Measurements from ENCODE around the gene CDC6.
"Not testable (repeated sequence)": the region's sequence is repeated elsewhere in the genome, so short reads cannot be mapped to it uniquely, and the experiment has no call there.

The CDC6 gene

GRCh38 chr17:40290629-40291280 is 3.1 kb downstream of the CDC6 start:
- FAIRE-seq, result peak; percentile 86

- FAIRE-seq, result no peak
These were observed 3.6 kb downstream of the CDC6 start for GRCh38 chr17:40291281-40291664.

GRCh38 chr17:40293363-40293762 is 5.7 kb downstream of the CDC6 start:
- no peak for FAIRE-seq

GRCh38 chr17:40295488-40296436 is 8.1 kb downstream of the CDC6 start:
- FAIRE-seq, result no peak

DNA sequence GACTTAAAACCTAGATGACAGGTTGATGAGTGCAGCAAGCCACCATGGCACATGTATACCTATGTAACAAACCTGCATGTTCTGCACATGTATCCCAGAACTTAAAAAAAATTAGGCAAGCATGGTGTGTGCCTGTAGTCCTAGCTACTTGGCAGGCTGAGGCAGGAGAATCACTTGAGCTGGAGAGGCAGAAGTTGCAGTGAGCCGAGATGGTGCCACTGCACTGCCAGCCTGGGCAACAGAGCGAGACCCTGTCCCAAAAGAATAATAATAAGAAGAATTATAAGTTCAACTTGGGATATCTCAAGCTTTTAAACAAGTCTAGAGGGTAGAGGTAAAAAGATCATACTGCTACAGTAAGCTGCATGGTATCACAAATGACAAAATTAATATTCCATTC is 9.8 kb downstream of the CDC6 start:
- FAIRE-seq, result no peak

GRCh38 chr17:40298726-40299125 is 11.0 kb downstream of the CDC6 start:
- no peak for FAIRE-seq

GRCh38 chr17:40299159-40299757 is 11.6 kb downstream of the CDC6 start:
- not testable (repeated sequence) for FAIRE-seq

GRCh38 chr17:40301315-40301714 is 13.6 kb downstream of the CDC6 start:
- FAIRE-seq, result no peak

GRCh38 chr17:40303009-40303657 is 15.5 kb downstream of the CDC6 start:
- peak; percentile 25 for FAIRE-seq

DNA sequence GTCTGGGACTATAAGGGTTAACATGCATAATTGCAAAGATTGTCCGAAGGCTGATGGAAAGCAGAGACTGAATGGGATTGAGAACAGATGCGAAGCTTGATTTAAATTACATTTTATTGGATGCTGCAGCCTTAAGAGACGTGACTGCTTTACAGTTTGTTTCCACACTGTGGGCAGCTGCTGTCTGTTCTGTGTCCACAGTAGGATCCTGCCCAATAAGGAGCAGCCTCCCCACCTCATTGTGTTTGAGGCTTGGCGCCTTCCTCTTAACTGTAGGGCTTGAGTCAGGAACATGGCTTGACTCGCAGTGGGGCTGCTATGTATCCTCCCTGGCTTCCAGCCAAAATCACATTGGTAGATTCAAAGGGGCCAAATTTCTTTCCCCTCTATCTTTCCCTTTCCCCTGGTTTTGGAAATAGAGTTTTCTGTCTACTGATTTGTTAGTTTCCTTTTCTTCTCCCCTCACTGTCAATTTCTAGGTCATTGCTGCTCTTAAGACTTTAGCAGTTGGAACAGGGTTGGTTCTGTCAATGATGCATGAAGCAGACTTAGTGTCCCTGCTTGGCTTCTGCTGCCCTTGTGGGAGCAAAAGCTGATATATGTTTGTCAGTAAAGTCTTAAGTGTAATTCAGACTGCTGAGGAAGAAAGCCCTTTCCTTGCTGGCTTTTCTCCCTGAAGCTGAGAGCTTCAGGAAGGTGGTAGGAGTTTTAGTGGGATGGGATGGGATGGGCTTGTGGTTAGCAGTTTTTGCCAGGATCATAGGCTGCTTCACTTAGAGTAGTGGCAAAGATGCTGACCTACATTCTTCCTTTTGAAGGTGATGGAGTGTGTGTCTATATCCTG is 16.3 kb downstream of the CDC6 start:
- FAIRE-seq, result no peak

DNA sequence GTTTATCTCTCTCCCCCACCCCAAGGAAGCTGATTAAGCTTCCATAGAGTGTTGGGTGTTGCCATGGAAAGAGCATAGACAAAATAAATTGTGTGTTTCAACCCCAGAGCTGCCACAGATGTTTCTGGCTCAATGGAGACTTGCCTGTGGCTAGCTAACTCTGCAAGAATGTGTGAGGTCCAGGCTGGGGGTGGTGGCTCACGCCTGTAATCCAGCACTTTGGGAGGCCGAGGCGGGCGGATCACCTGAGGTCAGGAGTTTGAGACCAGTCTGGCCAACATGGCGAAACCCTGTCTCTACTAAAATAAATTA is 16.8 kb downstream of the CDC6 start:
- not testable (repeated sequence) for FAIRE-seq

DNA sequence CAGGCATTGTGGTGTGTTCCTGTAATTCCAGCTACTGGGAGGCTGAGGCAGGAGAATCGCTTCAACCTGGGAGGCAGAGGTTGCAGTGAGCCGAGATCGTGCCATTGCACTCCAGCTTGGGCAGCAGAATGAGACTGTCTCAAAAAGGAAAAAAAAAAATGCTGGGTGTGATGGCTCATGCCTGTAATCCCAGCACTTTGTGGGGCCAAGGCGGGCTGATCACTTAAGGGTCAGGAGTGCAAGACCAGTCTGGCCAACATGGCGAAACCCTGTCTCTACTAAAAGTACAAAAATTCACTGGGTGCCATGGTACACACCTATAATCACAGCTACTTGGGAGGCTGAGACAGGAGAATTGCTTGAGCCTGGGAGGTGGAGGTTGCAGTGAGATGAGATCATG is 17.2 kb downstream of the CDC6 start:
- FAIRE-seq, result not testable (repeated sequence)

- no peak for FAIRE-seq
These were observed 18.7 kb downstream of the CDC6 start for GRCh38 chr17:40306395-40306794.

DNA sequence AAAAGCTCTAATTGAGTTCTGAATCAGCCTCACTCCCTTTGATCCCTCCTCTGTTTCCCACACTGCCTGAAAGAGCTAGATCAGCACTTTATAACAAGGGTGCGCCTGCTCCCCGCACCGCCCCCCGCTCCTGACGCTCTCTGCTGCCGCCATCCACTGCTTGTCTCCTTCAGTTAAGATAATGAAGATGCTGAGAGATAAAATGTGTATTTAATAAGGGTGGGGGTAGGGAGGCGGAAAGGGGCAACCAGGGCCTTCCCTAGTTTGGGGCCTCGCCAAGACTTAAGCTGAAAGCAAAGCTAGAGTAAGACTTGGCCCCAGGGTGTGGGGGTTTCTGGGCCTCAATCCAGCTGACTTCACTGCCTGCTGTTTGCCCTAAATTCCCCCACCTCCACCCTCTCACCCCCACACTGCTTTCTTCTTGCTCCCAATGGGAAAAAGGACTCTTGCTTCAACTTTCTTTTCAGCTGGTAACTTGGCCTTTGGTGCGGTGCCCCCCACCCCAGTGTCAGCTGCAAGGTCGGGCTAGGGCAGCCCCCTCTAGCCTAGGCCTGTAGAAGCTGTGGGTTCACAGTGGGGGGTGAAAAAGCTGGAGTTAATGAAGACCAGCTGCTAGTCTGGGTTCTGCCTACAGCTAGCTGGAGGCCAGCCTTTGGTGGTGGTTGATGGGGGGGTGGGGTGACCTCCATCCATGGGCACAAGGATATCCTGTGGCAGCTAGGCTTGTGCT is 19.5 kb downstream of the CDC6 start:
- FAIRE-seq, result no peak

DNA sequence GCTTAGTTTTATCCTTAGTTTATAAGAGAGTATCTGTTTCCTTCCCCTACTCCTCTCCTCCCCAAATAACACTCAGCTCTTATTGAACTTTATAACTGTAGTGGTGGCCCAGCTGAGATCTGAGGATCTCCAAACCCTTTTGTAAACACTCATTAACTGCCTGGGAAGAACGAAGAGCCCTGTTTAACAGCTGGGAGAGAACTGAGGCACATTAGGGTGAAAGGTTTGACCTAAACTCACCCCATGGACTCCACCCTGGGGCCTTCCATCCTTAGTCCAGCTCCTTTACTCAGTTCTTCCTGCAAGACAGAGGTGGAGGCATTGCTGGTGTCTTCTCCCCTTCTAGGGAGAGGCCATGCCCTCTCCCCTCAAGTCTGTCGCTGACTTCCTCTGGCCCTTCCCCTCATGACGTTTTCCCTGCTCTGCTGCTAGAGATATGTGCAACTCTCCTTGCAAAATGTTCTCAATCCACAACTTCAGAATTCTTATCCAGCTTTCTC is 20.1 kb downstream of the CDC6 start:
- no peak for FAIRE-seq

- no peak for FAIRE-seq
These were observed 21.6 kb downstream of the CDC6 start, which contains the start of gene RARA for GRCh38 chr17:40309031-40309948. Gene RARA, plus strand, starts transcription at chr17:40309180. Its CDS starts 22,039 bp downstream, at chr17:40331219.

- FAIRE-seq, result no peak
These were observed 22.4 kb downstream of the CDC6 start for GRCh38 chr17:40309949-40310510.

DNA sequence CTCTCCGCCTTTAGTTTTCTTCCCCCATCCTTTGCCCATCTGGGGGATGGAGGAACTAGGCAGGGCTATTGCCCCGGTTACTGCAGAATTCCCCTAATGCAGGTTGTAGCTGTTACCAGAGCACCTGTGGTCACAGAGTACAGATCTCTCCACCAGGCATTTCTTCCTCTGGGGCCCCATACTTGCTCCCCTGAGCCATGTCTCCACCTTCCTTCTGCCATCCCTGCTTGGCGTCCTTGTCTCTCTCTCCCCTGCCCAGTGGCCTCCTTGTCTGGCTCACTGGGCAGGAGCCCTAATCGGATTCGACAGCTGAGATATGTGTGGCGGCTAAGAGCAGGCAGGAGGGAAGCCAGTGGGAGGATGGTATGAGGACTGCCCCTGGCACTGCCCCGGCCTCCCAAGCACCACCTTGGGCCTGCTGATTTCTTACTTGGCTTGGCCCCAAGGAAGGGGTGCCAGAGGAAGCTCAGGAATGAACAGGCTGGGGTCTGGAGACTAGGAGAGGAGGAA is 23.3 kb downstream of the CDC6 start:
- no peak for FAIRE-seq

GRCh38 chr17:40311575-40311974 is 23.9 kb downstream of the CDC6 start:
- FAIRE-seq, result no peak
